HG03280 (cell line): ENCODE results near the gene RPS27L.
"Not testable (repeated sequence)": the region's sequence is repeated elsewhere in the genome, so short reads cannot be mapped to it uniquely, and the experiment has no call there.

Experiments
- ATAC-seq: cut with Tn5 transposase; IDR thresholded peaks from one replicate; pipeline ENCODE4 v1.9.1; 2021; ENCODE audit warnings: mild to moderate bottlenecking, moderate library complexity; ENCODE audit not compliant: unreplicated experiment

Gene RPS27L

DNA sequence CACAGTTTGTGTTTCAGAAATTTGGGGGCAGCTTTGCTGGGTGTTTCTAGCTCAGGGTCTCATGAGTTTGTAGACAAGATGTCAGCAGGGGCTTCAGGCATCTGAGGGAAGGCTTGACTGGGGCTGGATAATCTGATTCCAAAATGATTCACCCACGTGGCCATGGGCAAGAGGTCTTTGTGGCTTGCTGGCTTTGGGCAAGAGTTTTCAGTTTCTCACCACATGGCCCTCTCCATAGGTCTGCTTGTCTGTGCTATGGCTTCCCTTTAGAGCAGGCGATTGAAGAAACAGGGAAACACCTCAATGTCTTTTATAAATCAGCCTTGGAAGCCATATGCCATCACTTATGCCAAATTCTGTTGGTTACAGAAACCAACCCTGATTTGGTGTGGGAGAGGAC is 11.9 kb downstream of the RPS27L start:
- ATAC-seq, result no peak

DNA sequence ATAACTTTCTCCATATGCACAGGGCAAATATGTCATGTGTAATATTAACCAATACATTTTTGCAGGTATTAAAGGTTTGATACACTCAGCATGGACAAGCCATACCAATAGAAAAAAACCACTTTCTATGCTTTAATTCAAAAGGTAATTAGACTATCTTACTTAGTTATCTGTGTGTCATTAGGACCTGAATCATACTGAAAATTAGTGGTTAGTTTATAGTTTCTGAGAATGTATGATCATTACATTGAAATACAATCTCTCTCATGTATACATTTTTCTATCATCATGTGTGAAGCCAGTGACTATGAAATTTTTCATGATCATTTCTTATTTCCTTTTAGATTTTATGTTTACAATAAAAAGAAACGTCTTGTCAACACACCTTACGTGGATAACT is 16.3 kb downstream of the RPS27L start:
- ATAC-seq, result no peak

GRCh38 chr15:63136742-63137141 is 20.5 kb downstream of the RPS27L start:
- ATAC-seq, result no peak

DNA sequence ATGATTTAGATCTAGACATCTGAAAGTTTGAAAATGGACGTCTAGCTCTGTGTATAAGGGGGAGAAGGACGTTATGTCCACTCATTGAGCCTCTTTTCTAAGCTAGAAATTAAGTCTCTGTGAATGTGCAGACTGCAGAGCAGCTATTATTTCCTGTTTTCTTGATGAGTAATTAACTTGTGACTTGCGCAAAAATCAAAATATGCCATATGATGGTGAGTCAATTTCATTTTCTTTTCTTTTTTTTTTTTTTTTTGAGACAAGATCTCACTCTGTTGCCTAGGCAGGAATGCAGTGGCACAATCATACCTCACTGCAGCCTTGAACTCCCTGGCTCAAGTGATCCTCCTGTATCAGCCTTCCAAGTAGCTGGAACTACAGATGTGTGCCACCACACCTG is 21.5 kb downstream of the RPS27L start:
- no peak for ATAC-seq

- ATAC-seq, result no peak
Measured at GRCh38 chr15:63135281-63135680, 22.0 kb downstream of the RPS27L start.

GRCh38 chr15:63134245-63134985 is 22.9 kb downstream of the RPS27L start:
- ATAC-seq, result no peak

- no peak for ATAC-seq
Measured at GRCh38 chr15:63133786-63134185, 23.5 kb downstream of the RPS27L start.

DNA sequence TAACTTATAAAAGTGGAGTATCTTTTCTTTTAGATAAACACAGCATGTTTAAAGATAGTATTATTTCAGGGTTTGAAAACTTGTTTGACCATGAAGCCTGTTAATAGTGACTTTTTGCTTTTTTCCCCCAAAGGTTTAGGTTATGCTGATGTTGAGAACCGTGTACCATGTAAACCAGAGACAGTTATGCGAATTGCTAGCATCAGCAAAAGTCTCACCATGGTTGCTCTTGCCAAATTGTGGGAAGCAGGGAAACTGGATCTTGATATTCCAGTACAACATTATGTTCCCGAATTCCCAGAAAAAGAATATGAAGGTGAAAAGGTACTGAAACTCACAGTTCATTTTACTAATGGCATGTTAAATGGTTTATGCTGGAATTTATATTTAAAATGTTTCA is 30.6 kb downstream of the RPS27L start:
- ATAC-seq, result no peak

DNA sequence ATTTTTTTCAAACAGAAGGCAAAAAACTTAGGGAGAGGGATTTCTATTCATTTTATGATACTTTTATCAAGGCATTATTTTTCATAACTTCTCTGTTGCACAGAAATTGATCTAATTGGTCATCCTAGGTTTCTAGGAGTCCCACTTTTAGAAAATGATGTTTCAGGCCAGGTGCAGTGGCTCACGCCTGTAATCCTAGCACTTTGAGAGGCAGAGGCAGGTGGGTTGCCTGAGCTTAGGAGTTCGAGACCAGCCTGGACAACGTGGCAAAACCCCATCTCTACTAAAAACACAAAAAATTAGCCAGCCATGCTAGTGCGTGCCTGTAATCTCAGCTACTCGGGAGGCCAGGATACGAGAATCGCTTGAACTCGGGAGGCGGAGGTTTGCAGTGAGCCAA is 32.8 kb downstream of the RPS27L start:
- ATAC-seq, result no peak

- ATAC-seq, result peak; percentile 81
Measured at GRCh38 chr15:63122002-63122875, 35.0 kb downstream of the RPS27L start.

DNA sequence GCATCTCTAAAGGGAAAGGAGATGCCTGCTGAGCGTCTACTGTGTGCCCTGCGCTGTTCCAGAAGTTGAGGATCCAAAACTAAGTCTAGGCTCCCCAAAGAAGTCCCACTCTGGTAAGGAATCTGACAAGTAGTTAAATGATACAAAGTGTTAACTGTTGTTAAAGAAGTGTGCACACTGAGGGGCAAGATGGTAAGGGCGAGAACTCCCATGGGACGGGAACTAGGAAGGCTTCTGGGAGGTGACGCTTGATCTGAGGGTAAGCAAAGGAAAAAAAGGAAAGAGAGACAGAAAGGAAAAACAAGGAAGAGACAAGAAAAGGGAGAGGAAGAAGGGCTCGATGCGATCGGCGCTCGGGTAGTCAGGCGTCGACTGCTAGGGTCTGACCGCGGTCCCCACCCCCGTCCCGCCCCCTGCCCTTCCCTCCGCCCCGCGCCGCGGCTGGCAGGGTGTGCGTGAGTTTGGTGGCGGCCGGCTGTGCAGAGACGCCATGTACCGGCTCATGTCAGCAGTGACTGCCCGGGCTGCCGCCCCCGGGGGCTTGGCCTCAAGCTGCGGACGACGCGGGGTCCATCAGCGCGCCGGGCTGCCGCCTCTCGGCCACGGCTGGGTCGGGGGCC is 35.8 kb downstream of the RPS27L start, which contains the start of gene LACTB:
Gene LACTB (plus strand): TSS at position 480 of the 620 bp plus-strand sequence. CDS start 11 bp downstream, at position 491.
- peak; percentile 83 for ATAC-seq

DNA sequence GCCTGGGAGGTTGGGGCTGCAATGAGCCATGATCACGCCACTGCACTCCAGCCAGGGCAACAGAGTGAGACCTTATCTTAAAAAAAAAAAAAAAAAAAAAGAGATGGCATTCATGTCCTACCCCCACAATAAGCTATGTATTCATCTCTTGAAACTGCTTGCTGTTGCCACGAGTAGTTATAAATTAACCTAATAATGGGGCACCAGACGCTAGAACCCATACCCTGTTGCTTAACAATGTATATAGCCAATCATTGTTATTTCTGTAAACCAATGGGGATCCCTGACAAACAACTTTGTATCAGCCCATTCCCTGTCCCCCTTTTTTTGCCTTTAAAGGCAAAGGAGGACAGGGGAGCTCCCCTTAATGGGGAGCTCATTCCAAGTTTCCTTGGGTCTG is 38.4 kb downstream of the RPS27L start:
- no peak for ATAC-seq

- ATAC-seq, result no peak
Measured at GRCh38 chr15:63114465-63114864, 42.8 kb downstream of the RPS27L start.

DNA sequence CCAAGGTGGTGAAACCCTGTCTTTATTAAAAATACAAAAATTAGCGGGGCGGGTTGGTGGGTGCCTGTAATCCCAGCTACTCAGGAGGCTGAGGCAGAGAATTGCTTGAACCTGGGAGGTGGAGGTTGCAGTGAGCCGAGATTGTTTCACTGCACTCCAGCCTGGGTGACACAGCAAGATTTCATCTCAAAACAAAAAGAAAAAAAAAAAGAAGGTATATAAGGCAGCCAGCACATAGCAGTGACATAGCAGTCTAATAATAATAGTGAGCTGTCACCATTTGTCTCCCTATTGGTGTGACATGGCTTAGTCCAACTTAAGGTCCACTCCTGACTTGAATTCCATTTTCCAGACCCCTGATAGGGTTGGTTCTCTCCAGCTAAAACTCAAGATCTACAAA is 44.4 kb downstream of the RPS27L start:
- ATAC-seq, result no peak

DNA sequence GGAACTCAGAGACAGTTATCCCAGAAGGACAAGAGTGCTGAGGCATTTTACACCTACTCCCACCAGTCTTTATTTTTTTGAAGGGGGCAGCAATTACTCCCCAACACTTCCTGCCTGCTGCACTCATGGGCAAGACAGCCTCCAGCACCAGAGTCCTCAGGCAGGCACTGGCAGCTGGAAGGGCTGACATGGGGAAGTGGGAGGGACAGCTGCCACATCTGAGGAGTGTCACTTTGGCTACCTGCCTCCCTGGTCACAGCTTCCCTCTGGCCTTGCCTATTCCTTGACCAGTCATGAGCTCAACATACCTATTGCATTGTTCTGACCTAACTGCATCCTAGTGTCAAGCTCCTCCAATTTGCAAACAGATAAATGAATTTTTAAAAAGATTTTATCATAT is 45.8 kb downstream of the RPS27L start:
- ATAC-seq, result no peak

DNA sequence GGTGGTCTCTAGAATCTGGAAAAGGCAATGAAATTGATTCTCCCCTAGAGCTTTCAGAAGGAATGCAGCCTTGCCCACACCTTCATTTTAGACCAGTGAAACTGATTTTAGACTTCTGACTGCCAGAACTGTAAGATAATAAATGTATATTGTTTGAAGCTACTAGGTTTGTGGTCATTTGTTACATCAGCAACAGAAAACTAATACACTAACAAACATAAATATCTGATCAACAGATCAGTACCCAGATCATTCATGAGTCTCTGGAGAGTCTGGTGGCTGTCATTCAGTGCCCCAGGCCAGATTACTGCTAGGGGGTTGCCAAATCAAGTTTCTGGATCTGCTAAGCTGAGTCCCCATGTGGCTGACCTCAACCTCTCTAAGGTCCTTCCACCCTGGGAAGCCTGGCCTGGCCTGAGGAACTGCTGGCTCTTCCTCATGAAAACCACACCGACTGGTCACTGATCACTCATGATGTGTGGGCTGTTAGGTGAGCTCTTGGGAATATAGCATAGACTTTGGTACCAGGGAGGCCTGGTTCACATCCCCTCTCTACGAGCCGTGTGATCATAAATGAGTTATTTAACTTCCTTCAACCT is 46.8 kb downstream of the RPS27L start:
- ATAC-seq, result no peak

- ATAC-seq, result no peak
Measured at GRCh38 chr15:63109920-63110319, 47.4 kb downstream of the RPS27L start.

DNA sequence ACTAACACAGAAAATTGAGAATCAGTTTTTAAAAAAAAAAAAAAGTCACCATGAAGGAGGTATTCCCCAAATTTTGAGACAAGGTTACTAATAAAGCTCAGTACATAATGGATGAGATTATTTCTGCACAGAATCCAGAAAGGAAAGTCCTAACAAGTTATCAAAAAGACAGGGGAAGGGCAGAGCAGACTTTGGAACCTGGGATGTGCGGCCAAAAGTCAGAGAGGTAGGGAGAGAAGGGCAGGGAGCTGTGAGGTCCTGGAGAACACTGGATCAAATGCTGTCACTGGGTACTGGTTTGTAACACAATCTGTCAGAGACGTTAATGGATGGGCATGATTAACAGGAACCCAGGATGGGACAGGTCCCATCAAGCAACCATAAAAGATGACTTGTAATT is 47.8 kb downstream of the RPS27L start:
- ATAC-seq, result no peak

- ATAC-seq, result no peak
Measured at GRCh38 chr15:63107895-63108546, 49.3 kb downstream of the RPS27L start.

DNA sequence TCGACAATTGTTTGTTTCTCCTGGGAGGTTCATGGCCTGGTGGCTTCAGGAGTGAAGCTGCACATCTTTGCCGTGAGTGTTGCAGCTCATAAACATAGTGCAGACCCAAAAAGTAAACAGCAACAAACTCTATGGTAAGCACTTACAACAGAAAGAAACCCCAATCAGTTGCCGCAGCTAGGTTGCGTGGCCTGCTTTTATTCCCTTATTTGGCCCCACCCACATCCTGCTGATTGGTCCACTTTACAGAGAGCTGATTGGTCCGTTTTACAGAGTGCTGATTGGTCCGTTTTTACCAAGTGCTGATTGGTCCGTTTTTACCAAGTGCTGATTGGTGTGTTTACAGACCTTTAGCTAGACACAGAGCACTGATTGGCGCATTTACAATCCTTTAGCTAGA is 51.9 kb downstream of the RPS27L start:
- ATAC-seq, result not testable (repeated sequence)

DNA sequence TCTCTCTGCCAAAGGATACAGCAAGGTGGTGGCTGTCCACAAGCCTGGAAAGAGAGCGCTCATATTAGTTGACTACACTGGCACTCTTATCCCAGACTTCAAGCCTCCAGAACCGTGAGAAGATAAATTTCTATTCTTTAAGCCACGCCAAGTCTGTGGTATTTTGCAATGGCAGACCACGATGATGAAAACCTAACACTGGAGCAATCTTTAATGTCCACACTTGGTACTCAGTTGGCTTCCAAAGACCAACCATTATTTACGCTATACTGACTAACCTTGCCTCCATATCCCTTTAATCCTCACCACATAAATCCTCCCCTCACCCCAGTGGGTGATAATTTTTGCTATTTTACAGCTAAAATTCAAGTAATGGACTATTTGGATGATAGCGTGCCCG is 52.5 kb downstream of the RPS27L start:
- ATAC-seq, result no peak
